H9 (cell line): ENCODE measurements around the gene RGPD6. TPM values are rescaled to one million over a fixed set of nuclear protein-coding genes. Genes with fewer than 3 reads are reported as not detected.
"Not testable (repeated sequence)": the region's sequence is repeated elsewhere in the genome, so short reads cannot be mapped to it uniquely, and the experiment has no call there.

Experiments
- DNase-seq: peaks from one replicate; pipeline ENCODE4 v3.0.0-alpha.2; 2017
- H2AFZ ChIP-seq: one replicate; pipeline ENCODE4 v1.6.1; 2013; ENCODE audit warnings: mild to moderate bottlenecking, low read length, control low read depth, moderate library complexity
- H2AK5ac ChIP-seq: 2 replicates; pipeline ENCODE4 v1.6.1; 2013; ENCODE audit warnings: low read length, control low read depth, mixed read lengths; ENCODE audit not compliant: insufficient read length
- H2BK120ac ChIP-seq: one replicate; pipeline ENCODE4 v1.6.1; 2013; ENCODE audit warnings: low read depth, mild to moderate bottlenecking, low read length, control low read depth, inconsistent platforms; ENCODE audit not compliant: poor library complexity, severe bottlenecking
- H2BK12ac ChIP-seq: 2 replicates; pipeline ENCODE4 v1.6.1; 2013; ENCODE audit warnings: low read length, control low read depth, mixed read lengths, low read depth; ENCODE audit not compliant: insufficient read length
- H2BK15ac ChIP-seq: 2 replicates; pipeline ENCODE4 v1.6.1; 2013; ENCODE audit warnings: low read depth, low read length, control low read depth
- H2BK20ac ChIP-seq: one replicate; pipeline ENCODE4 v1.6.1; 2013; ENCODE audit warnings: low read depth, mild to moderate bottlenecking, low read length, control low read depth, inconsistent platforms; ENCODE audit not compliant: poor library complexity, severe bottlenecking
- H2BK5ac ChIP-seq: 2 replicates; pipeline ENCODE4 v1.6.1; 2013; ENCODE audit warnings: low read length, control low read depth, mixed read lengths; ENCODE audit not compliant: insufficient read length
- H3K14ac ChIP-seq: 2 replicates; pipeline ENCODE4 v1.6.1; 2013; ENCODE audit warnings: low read length, control low read depth; ENCODE audit not compliant: insufficient read depth
- H3K18ac ChIP-seq: 2 replicates; pipeline ENCODE4 v1.6.1; 2013; ENCODE audit warnings: low read depth, mild to moderate bottlenecking, mixed read lengths, low read length, control low read depth; ENCODE audit not compliant: insufficient read length
- H3K23ac ChIP-seq: 2 replicates; pipeline ENCODE4 v1.6.1; 2013; ENCODE audit warnings: low read length, control low read depth, mixed read lengths, low read depth; ENCODE audit not compliant: insufficient read length
- H3K23me2 ChIP-seq: 2 replicates; pipeline ENCODE4 v1.6.1; 2013; ENCODE audit warnings: low read depth, mild to moderate bottlenecking, mixed read lengths, low read length, control low read depth; ENCODE audit not compliant: insufficient read length, poor library complexity, severe bottlenecking
- H3K27ac ChIP-seq: 2 replicates; pipeline ENCODE4 v1.5.1; 2013; ENCODE audit warnings: low read length, control low read depth, mixed read lengths, low read depth; ENCODE audit not compliant: insufficient read length
- H3K27me3 ChIP-seq: 2 replicates; pipeline ENCODE4 v1.6.1; 2013; ENCODE audit warnings: low read length, control low read depth, inconsistent platforms; ENCODE audit not compliant: insufficient read depth
- H3K4ac ChIP-seq: 2 replicates; pipeline ENCODE4 v1.6.1; 2013; ENCODE audit warnings: low read depth, mild to moderate bottlenecking, control low read depth, inconsistent platforms, low read length, moderate library complexity
- H3K4me1 ChIP-seq: 2 replicates; pipeline ENCODE4 v1.6.1; 2013; ENCODE audit warnings: low read length, control low read depth, inconsistent platforms; ENCODE audit not compliant: insufficient read depth
- H3K4me2 ChIP-seq: 2 replicates; pipeline ENCODE4 v1.6.1; 2013; ENCODE audit warnings: low read length, control low read depth, mixed read lengths; ENCODE audit not compliant: insufficient read length, insufficient read depth
- H3K56ac ChIP-seq: 2 replicates; pipeline ENCODE4 v1.6.1; 2013; ENCODE audit warnings: low read depth, mild to moderate bottlenecking, mixed read lengths, low read length, control low read depth; ENCODE audit not compliant: insufficient read length
- H3K79me1 ChIP-seq: 2 replicates; pipeline ENCODE4 v1.6.1; 2013; ENCODE audit warnings: low read depth, mild to moderate bottlenecking, moderate library complexity, low read length, control low read depth, inconsistent platforms; ENCODE audit not compliant: insufficient read depth, poor library complexity, severe bottlenecking
- H3K79me2 ChIP-seq: 2 replicates; pipeline ENCODE4 v1.6.1; 2013; ENCODE audit warnings: low read length, control low read depth, inconsistent platforms; ENCODE audit not compliant: insufficient read depth
- H3K9ac ChIP-seq: 2 replicates; pipeline ENCODE4 v1.6.1; 2013; ENCODE audit warnings: low read length, control low read depth, mixed read lengths; ENCODE audit not compliant: insufficient read length; ENCODE audit errors: extremely low read depth
- H3K9me3 ChIP-seq: one replicate; pipeline ENCODE4 v1.6.1; 2013; ENCODE audit warnings: low read depth, low read length, inconsistent platforms; ENCODE audit not compliant: control insufficient read depth
- H3T11ph ChIP-seq: one replicate; pipeline ENCODE4 v1.6.1; 2013; ENCODE audit warnings: mild to moderate bottlenecking, low read length, control low read depth, inconsistent platforms
- H4K20me1 ChIP-seq: one replicate; pipeline ENCODE4 v1.6.1; 2013; ENCODE audit not compliant: control insufficient read depth, insufficient read length, insufficient read depth
- H4K5ac ChIP-seq: 2 replicates; pipeline ENCODE4 v1.6.1; 2013; ENCODE audit warnings: low read depth, mild to moderate bottlenecking, mixed read lengths, low read length, control low read depth; ENCODE audit not compliant: insufficient read length
- H4K8ac ChIP-seq: replicated peaks from 2 replicates; pipeline ENCODE4 v1.6.1; 2013; ENCODE audit warnings: low read length, control low read depth, mixed read lengths, low read depth; ENCODE audit not compliant: insufficient read length
- H4K91ac ChIP-seq: 2 replicates; pipeline ENCODE4 v1.6.1; 2013; ENCODE audit warnings: low read depth, mild to moderate bottlenecking, moderate library complexity, mixed read lengths, low read length, control low read depth; ENCODE audit not compliant: insufficient read length
- H3K27ac Mint-ChIP-seq, 3 experiments: 2 replicates in 2 of 3; 3 replicates in 1 of 3; pipeline ENCODE4 v1.8.0; 2020 to 2021; ENCODE audit warnings: mixed read lengths in 3 of 3, mild to moderate bottlenecking in 1 of 3, moderate library complexity in 1 of 3
- H3K27me3 Mint-ChIP-seq: 2 replicates; pipeline ENCODE4 v1.8.0; 2021; ENCODE audit warnings: low read depth, mild to moderate bottlenecking, moderate library complexity, mixed read lengths
- H3K36me3 Mint-ChIP-seq, 3 experiments: 2 replicates in 2 of 3; 3 replicates in 1 of 3; pipeline ENCODE4 v1.8.0; 2020 to 2021; ENCODE audit warnings: low read depth in 3 of 3, mixed read lengths in 3 of 3; ENCODE audit not compliant: insufficient read depth in 1 of 3
- H3K4me1 Mint-ChIP-seq, 2 experiments: 2 replicates each; pipeline ENCODE4 v1.8.0; 2020; ENCODE audit warnings: mixed read lengths in 2 of 2
- H3K4me3 Mint-ChIP-seq, 2 experiments: 2 replicates in 1 of 2; 3 replicates in 1 of 2; pipeline ENCODE4 v1.8.0; 2020 to 2021; ENCODE audit warnings: mild to moderate bottlenecking in 2 of 2, mixed read lengths in 2 of 2, moderate library complexity in 1 of 2
- H3K9me3 Mint-ChIP-seq, 2 experiments: 2 replicates in 1 of 2; 3 replicates in 1 of 2; pipeline ENCODE4 v1.8.0; 2020; ENCODE audit warnings: mild to moderate bottlenecking in 2 of 2, mixed read lengths in 2 of 2, moderate library complexity in 1 of 2
- WGBS: extraction: QIAGEN DNeasy Blood & Tissue Kit; methylation state at CpG from one replicate; pipeline ENCODE4 v1.1.7; 2013; ENCODE audit warnings: missing lambda C conversion rate, low lambda C conversion rate, mixed read lengths; ENCODE audit not compliant: insufficient read length; ENCODE audit errors: extremely low coverage; 5-methylcytosine and 5-hydroxymethylcytosine counted together
- total RNA-seq: library from RNA; stranded (reverse); gene quantifications from 2 replicates; pipeline ENCODE4 v1.2.1, GENCODE V29; 2021

Gene RGPD6
- total RNA-seq, 1 experiment from 2014 or later: 18.0 TPM

DNA sequence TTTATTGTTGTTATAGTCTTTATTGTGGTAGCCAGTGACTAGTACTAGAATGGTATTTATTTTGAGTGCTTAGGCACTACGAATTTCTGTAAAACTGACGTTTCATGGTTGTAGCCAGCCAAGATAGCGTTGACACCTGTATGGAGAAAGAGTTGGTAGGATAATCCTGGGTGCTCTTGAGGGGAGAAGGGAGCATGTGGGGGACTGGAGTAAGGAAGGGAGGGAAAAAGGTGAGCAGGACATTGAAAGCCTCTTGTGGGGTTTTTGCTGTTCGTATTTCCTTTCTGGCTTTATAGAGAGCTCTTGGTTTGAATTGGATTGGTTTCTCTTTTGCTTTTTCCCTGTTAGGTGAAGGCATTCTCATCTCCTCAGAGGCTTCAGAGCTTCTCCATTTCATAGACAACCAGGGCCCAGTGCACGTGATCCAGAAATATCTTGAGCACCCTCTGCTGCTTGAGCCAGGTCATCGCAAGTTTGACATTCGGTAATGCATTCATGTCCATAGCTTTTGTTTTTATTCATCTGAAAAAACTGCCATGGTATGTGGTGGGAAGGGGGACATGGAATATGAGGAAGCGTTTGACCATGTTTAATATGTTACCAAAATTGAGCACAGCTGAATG is 77.2 kb downstream of the RGPD6 start:
- not testable (repeated sequence) for H3K18ac ChIP-seq, H3K9ac ChIP-seq, H3K4me1 ChIP-seq, H3K14ac ChIP-seq, H3K27me3 Mint-ChIP-seq, H3K4me3 Mint-ChIP-seq, H4K91ac ChIP-seq, H3K9me3 Mint-ChIP-seq, H2BK20ac ChIP-seq, H2AK5ac ChIP-seq, H4K8ac ChIP-seq, H3K27ac Mint-ChIP-seq, DNase-seq, H4K5ac ChIP-seq, H2BK12ac ChIP-seq, H3K4me1 Mint-ChIP-seq, H2BK120ac ChIP-seq, H3K23me2 ChIP-seq, H4K20me1 ChIP-seq, H3K9me3 ChIP-seq, H3K27me3 ChIP-seq, H3K4ac ChIP-seq, H3K79me1 ChIP-seq, H3K36me3 Mint-ChIP-seq, H3K27ac ChIP-seq, H2AFZ ChIP-seq, H3T11ph ChIP-seq, H2BK5ac ChIP-seq, H2BK15ac ChIP-seq, H3K23ac ChIP-seq, H3K56ac ChIP-seq, H3K4me2 ChIP-seq, H3K79me2 ChIP-seq
- no CpG with 5 or more reads among the region's 8 CpGs for WGBS

- not testable (repeated sequence) for H2AK5ac ChIP-seq, H2AFZ ChIP-seq, H3K14ac ChIP-seq, H2BK5ac ChIP-seq, H3K9me3 ChIP-seq, H3K9ac ChIP-seq, H3K4me1 Mint-ChIP-seq, H3K27me3 ChIP-seq, H3K4me2 ChIP-seq, H4K8ac ChIP-seq, H2BK120ac ChIP-seq, H4K91ac ChIP-seq, H3K4me3 Mint-ChIP-seq, H3K23me2 ChIP-seq, H3K27ac ChIP-seq, H3K4me1 ChIP-seq, H3K79me2 ChIP-seq, DNase-seq, H3K27ac Mint-ChIP-seq, H3K4ac ChIP-seq, H3K18ac ChIP-seq, H3K36me3 Mint-ChIP-seq, H3K9me3 Mint-ChIP-seq, H3K27me3 Mint-ChIP-seq, H2BK12ac ChIP-seq, H4K5ac ChIP-seq, H4K20me1 ChIP-seq, H3K56ac ChIP-seq, H3T11ph ChIP-seq, H2BK20ac ChIP-seq, H3K79me1 ChIP-seq, H2BK15ac ChIP-seq, H3K23ac ChIP-seq
- WGBS: no CpG with 5 or more reads among the region's 6 CpGs
Observed at GRCh38 chr2:110496027-110496426, 81.0 kb downstream of the RGPD6 start.
